Cardiac fibroblast (primary cell): ENCODE measurements around the gene GNA14.
A peak's percentile ranks its signal among the peaks of the same experiment; 100 is the strongest.
"Not testable (repeated sequence)": the region's sequence is repeated elsewhere in the genome, so short reads cannot be mapped to it uniquely, and the experiment has no call there.

ENCODE experiments used
- DNase-seq, 2 donors: peaks; one replicate each; pipeline versions ENCODE4 v3.0.0 to v3.0.0-alpha.2; 2010; ENCODE audit warnings: low read depth in 2 of 2
- H3K4me3 ChIP-seq, 2 donors: replicated peaks in 1 of 2; 1 replicate in 1 of 2; 2 replicates in 1 of 2; pipeline ENCODE4 v1.5.1; 2011; ENCODE audit warnings: low read depth in 2 of 2, low read length in 2 of 2, mild to moderate bottlenecking in 2 of 2, moderate library complexity in 1 of 2
- TF ChIP-seq, protein P1 (sequence below): IDR thresholded peaks from one replicate; pipeline ENCODE4 v1.5.1; 2011; ENCODE audit warnings: low read depth, mild to moderate bottlenecking, low read length, inconsistent platforms

The GNA14 gene

DNA sequence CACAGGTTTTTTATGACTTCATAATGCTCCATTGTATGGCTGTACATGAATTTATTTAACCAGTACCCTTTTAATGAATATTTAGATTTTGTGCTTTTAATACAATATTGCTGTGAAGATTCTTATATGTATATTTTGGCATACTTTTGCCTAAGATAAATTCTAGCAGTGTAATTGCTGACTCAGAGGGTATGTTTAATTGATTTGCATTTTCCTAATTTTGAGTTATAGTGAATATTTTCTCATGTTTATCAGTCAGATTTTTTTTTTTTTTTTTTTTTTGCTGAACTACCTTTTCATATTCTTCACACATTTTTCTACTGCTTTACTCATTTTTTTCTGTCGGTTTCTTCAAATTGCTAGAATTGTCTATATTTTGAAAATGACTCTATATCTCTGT is 248.2 kb downstream of the GNA14 start:
- no peak overlapping the region for H3K4me3 ChIP-seq
- TF ChIP-seq, protein P1, sequence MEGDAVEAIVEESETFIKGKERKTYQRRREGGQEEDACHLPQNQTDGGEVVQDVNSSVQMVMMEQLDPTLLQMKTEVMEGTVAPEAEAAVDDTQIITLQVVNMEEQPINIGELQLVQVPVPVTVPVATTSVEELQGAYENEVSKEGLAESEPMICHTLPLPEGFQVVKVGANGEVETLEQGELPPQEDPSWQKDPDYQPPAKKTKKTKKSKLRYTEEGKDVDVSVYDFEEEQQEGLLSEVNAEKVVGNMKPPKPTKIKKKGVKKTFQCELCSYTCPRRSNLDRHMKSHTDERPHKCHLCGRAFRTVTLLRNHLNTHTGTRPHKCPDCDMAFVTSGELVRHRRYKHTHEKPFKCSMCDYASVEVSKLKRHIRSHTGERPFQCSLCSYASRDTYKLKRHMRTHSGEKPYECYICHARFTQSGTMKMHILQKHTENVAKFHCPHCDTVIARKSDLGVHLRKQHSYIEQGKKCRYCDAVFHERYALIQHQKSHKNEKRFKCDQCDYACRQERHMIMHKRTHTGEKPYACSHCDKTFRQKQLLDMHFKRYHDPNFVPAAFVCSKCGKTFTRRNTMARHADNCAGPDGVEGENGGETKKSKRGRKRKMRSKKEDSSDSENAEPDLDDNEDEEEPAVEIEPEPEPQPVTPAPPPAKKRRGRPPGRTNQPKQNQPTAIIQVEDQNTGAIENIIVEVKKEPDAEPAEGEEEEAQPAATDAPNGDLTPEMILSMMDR: no peak
- no peak for DNase-seq

GRCh38 chr9:77398581-77398980 is 249.5 kb downstream of the GNA14 start:
- H3K4me3 ChIP-seq: not testable (repeated sequence)
- peak in 1 of 2 donors; percentile 71 for DNase-seq

- TF ChIP-seq, protein P1: no peak
- no peak overlapping the region for H3K4me3 ChIP-seq
- no peak for DNase-seq
Observed at GRCh38 chr9:77392328-77392727, 255.8 kb downstream of the GNA14 start.

DNA sequence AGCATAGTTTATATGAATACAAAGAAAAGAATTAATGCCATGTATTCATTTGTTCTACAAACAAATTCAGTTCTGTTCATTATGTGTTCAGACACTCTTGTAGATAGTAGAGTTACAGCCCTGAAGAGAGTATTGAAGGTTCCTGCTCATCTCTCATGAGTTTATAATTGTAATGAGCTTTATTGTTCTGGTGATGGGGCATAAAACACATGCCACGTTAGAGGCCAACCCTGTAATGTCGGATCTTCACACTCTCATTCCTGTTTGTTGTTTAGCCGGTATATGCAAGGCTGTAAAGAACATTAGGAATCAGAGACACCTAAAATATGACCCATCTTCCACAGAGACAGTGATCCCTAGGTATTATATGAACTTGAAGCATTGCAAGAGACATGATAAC is 256.3 kb downstream of the GNA14 start:
- TF ChIP-seq, protein P1: no peak
- no peak overlapping the region for H3K4me3 ChIP-seq
- no peak for DNase-seq

DNA sequence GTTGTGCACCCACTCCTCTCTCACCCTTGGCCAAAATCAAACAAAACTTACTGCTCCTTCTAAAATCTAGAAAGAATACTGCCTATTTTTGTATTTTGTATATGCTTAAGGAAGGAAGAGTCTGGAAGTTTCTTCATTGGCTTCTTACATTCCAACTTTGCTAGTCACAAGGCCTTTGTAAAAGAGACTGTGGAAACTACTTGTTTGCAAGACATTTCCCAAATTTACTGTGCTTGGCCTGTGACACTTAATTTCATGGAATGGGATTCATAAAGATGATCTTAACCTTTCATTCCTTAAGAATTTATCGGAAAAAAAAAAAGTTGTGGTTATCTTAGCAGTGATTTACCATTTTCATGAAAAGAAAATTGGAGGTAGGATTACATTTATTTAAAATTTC is 261.9 kb downstream of the GNA14 start:
- H3K4me3 ChIP-seq: no peak overlapping the region
- TF ChIP-seq, protein P1: no peak
- peak; percentile 13 to 54 for DNase-seq

GRCh38 chr9:77384406-77384805 is 263.7 kb downstream of the GNA14 start:
- TF ChIP-seq, protein P1: no peak
- H3K4me3 ChIP-seq: no peak overlapping the region
- DNase-seq: peak; percentile 56 to 84

DNA sequence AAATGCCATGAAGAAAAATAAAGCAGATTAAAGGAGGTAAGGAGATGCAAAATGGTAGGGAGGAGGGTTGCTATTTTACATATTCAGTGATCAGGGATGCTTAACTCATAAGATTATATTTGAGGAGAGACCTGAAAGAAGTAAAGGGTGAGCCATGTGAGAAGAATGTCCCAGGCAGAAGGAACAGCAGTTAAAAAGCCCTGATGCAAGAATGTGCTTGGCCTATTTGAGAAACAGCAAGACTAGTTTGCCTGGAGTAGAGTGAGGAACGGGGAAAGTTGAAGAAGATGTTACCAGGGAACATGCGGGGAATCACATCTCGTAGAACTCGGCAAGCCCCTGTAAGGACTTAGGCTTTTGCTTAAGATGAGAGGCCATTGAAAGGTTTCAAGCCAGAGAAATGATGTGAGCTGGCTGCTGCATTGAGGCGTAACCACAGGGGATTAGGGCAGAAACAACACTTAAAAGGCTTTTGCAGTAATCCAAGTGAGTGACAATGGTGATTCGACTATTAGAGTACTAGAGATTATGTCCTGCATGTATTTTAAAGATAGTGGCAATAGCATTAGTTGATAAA is 272.1 kb downstream of the GNA14 start:
- TF ChIP-seq, protein P1: no peak
- DNase-seq: peak in 1 of 2 donors; percentile 56
- H3K4me3 ChIP-seq: no peak overlapping the region
